Activated T-cell treated with anti-CD3 and anti-CD28 coated beads, Interleukin-2, amount 50 U/mL, for 72 hours (primary cell): Measurements from ENCODE around the gene TARBP1. TPM values are rescaled to one million over a fixed set of nuclear protein-coding genes. Genes with fewer than 3 reads are reported as not detected.

ENCODE experiments used
- ATAC-seq, 2 donors: fragments of 150-1000 bp; cut with Tn5 transposase; replicated peaks in 1 of 2; 2 replicates each; pipeline ENCODE4 v1.10.0; 2021; ENCODE audit warnings: moderate library complexity in 2 of 2, mild to moderate bottlenecking in 1 of 2
- DNase-seq, 2 donors: peaks; one replicate each; pipeline ENCODE4 v3.0.0; 2021 to 2022; ENCODE audit warnings: mixed read lengths in 1 of 2
- H3K27ac Mint-ChIP-seq: one replicate; pipeline ENCODE4 v1.8.0; 2022; ENCODE audit warnings: mild to moderate bottlenecking, moderate library complexity, mixed read lengths
- H3K27me3 Mint-ChIP-seq: one replicate; pipeline ENCODE4 v1.8.0; 2022; ENCODE audit warnings: low read depth, mixed read lengths
- H3K36me3 Mint-ChIP-seq, 2 donors: one replicate each; pipeline ENCODE4 v1.8.0; 2022; ENCODE audit warnings: mixed read lengths in 2 of 2, mild to moderate bottlenecking in 1 of 2; ENCODE audit not compliant: insufficient read depth in 2 of 2
- H3K4me1 Mint-ChIP-seq: one replicate; pipeline ENCODE4 v1.8.0; 2022; ENCODE audit warnings: low read depth, mixed read lengths
- H3K4me3 Mint-ChIP-seq, 2 donors: one replicate each; pipeline ENCODE4 v1.8.0; 2022; ENCODE audit warnings: mild to moderate bottlenecking in 2 of 2, mixed read lengths in 2 of 2, moderate library complexity in 2 of 2
- H3K9me3 Mint-ChIP-seq, 2 donors: one replicate each; pipeline ENCODE4 v1.8.0; 2022; ENCODE audit warnings: mixed read lengths in 2 of 2
- total RNA-seq, 2 donors: library from RNA; stranded (reverse); gene quantifications; one replicate each; pipeline ENCODE4 v1.2.3, GENCODE V29; 2022

TARBP1 gene
- total RNA-seq, 2 donors from 2014 or later, result 49.6 to 63.0 TPM

DNA sequence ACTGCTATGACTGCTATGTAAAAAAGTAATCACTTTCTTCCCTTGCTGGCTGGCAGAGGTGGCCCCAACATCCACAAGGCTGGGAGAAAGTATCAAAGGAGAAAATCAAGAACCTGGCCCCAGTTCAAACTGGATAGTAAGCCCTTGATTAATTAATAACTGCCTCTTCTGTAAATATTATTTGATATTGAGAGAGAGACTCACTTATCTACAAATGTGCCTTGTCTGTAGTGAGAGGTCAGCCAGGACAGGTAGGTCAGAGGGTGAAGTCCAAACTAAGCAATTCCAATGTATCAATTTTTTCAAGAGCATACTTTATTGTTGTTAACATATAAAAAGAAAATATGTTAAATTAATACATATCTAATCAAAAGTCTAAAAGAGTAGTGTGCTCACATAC is 23.8 kb upstream of the TARBP1 start:
- Mint-ChIP-seq H3K4me3 (no peak overlapping the region), H3K4me1 (peaks cover 80% of the 10 kb centered on the region), H3K9me3 (peaks cover 11 to 13% of the 10 kb centered on the region in 2 donors), H3K36me3 (peaks cover 18 to 40% of the 10 kb centered on the region in 2 donors), H3K27ac (no peak overlapping the region), H3K27me3 (no peaks in the 10 kb centered on the region)
- no peak for DNase-seq
- no peak for ATAC-seq

GRCh38 chr1:234500269-234500668 is 21.3 kb upstream of the TARBP1 start:
- DNase-seq (peak; percentile 55 to 69), ATAC-seq (peak; percentile 25 to 40)
- H3K9me3 Mint-ChIP-seq, result peaks cover 11 to 12% of the 10 kb centered on the region in 2 donors
- H3K36me3 Mint-ChIP-seq, result peaks cover 16 to 34% of the 10 kb centered on the region in 2 donors
- peaks cover 79% of the 10 kb centered on the region for H3K4me1 Mint-ChIP-seq
- peaks cover 6% of the 10 kb centered on the region for H3K27me3 Mint-ChIP-seq
- peak overlapping the region; percentile 53 to 87 for H3K4me3 Mint-ChIP-seq
- H3K27ac Mint-ChIP-seq, result peak overlapping the region; percentile 94

- Mint-ChIP-seq H3K27ac (peak overlapping the region; percentile 94), H3K36me3 (peaks cover 16 to 30% of the 10 kb centered on the region in 2 donors), H3K4me1 (peaks cover 79% of the 10 kb centered on the region), H3K27me3 (peaks cover 6% of the 10 kb centered on the region), H3K4me3 (peak overlapping the region; percentile 53 to 87), H3K9me3 (peaks cover 11 to 12% of the 10 kb centered on the region in 2 donors)
- DNase-seq (no peak), ATAC-seq (no peak)
Observed at GRCh38 chr1:234499943-234500245, 20.9 kb upstream of the TARBP1 start.

DNA sequence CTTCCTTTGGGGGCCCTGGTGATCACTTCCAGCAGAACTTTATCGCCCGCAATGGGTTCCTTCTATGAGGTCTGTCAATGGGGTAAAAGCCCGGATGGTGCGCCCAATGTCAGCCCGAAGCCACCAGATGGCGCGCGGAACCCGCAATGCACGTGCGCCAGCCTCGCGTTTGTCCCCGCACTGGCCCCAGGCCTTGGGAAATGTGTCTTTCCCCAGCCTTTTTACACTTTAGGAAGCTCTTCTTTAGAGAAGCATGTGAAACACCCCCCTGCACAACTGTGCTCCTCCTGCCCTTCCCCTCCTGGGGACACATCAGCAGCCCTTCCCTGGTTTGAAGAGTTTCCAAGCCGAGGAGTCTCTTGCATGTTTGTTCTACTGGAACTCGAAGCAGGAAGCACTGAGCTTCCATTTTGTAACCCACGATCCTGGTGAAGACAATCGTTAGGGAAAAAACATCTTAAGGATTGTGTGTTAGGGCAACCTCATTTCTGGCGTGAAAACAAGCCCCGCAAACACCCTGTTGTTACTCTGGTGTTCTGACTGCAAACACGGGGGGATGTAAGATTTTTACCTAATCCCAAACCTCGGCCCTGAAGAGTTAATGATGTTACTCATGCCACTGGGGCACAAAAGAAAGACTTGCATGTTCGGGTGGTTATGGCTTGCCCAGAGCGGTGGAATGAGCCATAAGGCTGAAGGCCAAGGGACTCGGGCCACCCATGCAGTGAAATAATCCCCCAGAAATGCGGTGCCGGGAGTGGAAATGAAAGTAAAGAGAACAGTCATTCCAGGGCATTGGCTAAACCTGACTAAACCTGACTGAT is 20.4 kb upstream of the TARBP1 start:
- H3K4me1 Mint-ChIP-seq, result peaks cover 79% of the 10 kb centered on the region
- peak; percentile 44 to 58 for ATAC-seq
- H3K27me3 Mint-ChIP-seq, result peaks cover 6% of the 10 kb centered on the region
- H3K4me3 Mint-ChIP-seq, result peak overlapping the region; percentile 53 to 87
- peaks cover 13 to 25% of the 10 kb centered on the region in 2 donors for H3K36me3 Mint-ChIP-seq
- DNase-seq, result peak; percentile 86 to 91
- no peak overlapping the region for H3K27ac Mint-ChIP-seq
- peaks cover 5 to 6% of the 10 kb centered on the region in 2 donors for H3K9me3 Mint-ChIP-seq

- peak overlapping the region; percentile 24 for H3K27ac Mint-ChIP-seq
- H3K36me3 Mint-ChIP-seq, result peaks cover 6 to 17% of the 10 kb centered on the region in 2 donors
- no peak for DNase-seq
- peaks cover 79% of the 10 kb centered on the region for H3K4me1 Mint-ChIP-seq
- H3K9me3 Mint-ChIP-seq, result peaks cover 4% of the 10 kb centered on the region in 2 donors
- peaks cover 6% of the 10 kb centered on the region for H3K27me3 Mint-ChIP-seq
- H3K4me3 Mint-ChIP-seq, result peak overlapping the region; percentile 12 to 87
- peak in 1 of 2 donors; percentile 1 for ATAC-seq
Observed at GRCh38 chr1:234498448-234499118, 19.6 kb upstream of the TARBP1 start.

- Mint-ChIP-seq H3K27ac (no peak overlapping the region), H3K36me3 (peaks cover 4 to 12% of the 10 kb centered on the region in 2 donors), H3K4me3 (no peak overlapping the region), H3K4me1 (peaks cover 75% of the 10 kb centered on the region), H3K9me3 (peaks cover 4% of the 10 kb centered on the region in 2 donors), H3K27me3 (peaks cover 6% of the 10 kb centered on the region)
- ATAC-seq, result no peak
- no peak for DNase-seq
Observed at GRCh38 chr1:234497589-234497988, 18.6 kb upstream of the TARBP1 start.

GRCh38 chr1:234495231-234495990 is 16.4 kb upstream of the TARBP1 start:
- Mint-ChIP-seq H3K27ac (peak overlapping the region; percentile 77), H3K4me3 (peak overlapping the region; percentile 74 to 81), H3K36me3 (no peaks in the 10 kb centered on the region), H3K27me3 (peaks cover 6% of the 10 kb centered on the region), H3K9me3 (no peaks in the 10 kb centered on the region), H3K4me1 (peaks cover 65% of the 10 kb centered on the region)
- DNase-seq, result peak in 1 of 2 donors; percentile 50
- ATAC-seq, result peak; percentile 77 to 86

DNA sequence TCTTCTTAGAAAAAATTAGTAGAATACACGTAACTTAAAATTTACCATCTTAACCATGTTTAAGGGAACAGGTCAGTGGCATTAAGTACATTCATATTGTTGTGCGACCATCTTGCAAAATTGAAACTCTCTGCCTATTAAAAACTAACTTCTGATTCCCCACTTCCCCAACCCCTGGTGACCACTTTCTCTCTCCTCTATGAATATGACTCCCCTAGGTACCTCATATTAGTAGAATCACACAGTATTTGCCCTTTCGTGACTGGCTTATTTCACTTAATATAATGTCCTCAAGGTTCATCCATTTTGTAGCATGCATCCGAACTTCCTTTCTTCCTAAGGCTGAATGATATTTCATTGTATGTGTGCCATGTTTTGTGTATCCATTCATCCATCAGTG is 15.1 kb upstream of the TARBP1 start:
- no peaks in the 10 kb centered on the region for H3K9me3 Mint-ChIP-seq
- H3K27ac Mint-ChIP-seq, result no peak overlapping the region
- H3K36me3 Mint-ChIP-seq, result no peaks in the 10 kb centered on the region
- no peak for ATAC-seq
- peak overlapping the region in 1 of 2 donors; percentile 81 for H3K4me3 Mint-ChIP-seq
- peaks cover 6% of the 10 kb centered on the region for H3K27me3 Mint-ChIP-seq
- peaks cover 62% of the 10 kb centered on the region for H3K4me1 Mint-ChIP-seq
- no peak for DNase-seq

GRCh38 chr1:234490793-234491479 is 12.0 kb upstream of the TARBP1 start:
- Mint-ChIP-seq H3K36me3 (no peaks in the 10 kb centered on the region), H3K9me3 (no peaks in the 10 kb centered on the region), H3K27me3 (peaks cover 6% of the 10 kb centered on the region), H3K4me3 (peak overlapping the region in 1 of 2 donors; percentile 9), H3K4me1 (peaks cover 72% of the 10 kb centered on the region), H3K27ac (no peak overlapping the region)
- ATAC-seq, result no peak
- DNase-seq, result no peak

GRCh38 chr1:234489698-234490077 is 10.7 kb upstream of the TARBP1 start:
- Mint-ChIP-seq H3K4me3 (peak overlapping the region; percentile 0 to 15), H3K36me3 (no peaks in the 10 kb centered on the region), H3K27me3 (peaks cover 6% of the 10 kb centered on the region), H3K4me1 (peaks cover 59% of the 10 kb centered on the region), H3K9me3 (no peaks in the 10 kb centered on the region), H3K27ac (no peak overlapping the region)
- ATAC-seq (no peak), DNase-seq (no peak)

- H3K36me3 Mint-ChIP-seq, result no peaks in the 10 kb centered on the region
- H3K9me3 Mint-ChIP-seq, result no peaks in the 10 kb centered on the region
- no peak for ATAC-seq
- peaks cover 6% of the 10 kb centered on the region for H3K27me3 Mint-ChIP-seq
- no peak for DNase-seq
- H3K4me1 Mint-ChIP-seq, result peaks cover 54% of the 10 kb centered on the region
- H3K4me3 Mint-ChIP-seq, result peak overlapping the region in 1 of 2 donors; percentile 11
- no peak overlapping the region for H3K27ac Mint-ChIP-seq
Observed at GRCh38 chr1:234489007-234489697, 10.2 kb upstream of the TARBP1 start.
